ENCODE data around the gene CIITA. TPM values are rescaled to one million over a fixed set of nuclear protein-coding genes. Genes with fewer than 3 reads are reported as not detected.

CIITA gene
- total RNA-seq, 1 experiment from 2014 or later, result 0.26 TPM

- ChIA-PET CTCF (interaction anchor here (2.2 kb wide), 1 partner anchor 8 kb away, joined by 7 read pairs; no protein-coding TSS in a partner anchor), POLR2A (no interaction called here)
- H3K27ac Mint-ChIP-seq, result no peak overlapping the region
- H3K4me1 Mint-ChIP-seq, result peaks cover 4% of the 10 kb centered on the region; the same call in 1 of the 2 replicates
- no peaks in the 10 kb centered on the region; the same call in 1 of the 2 replicates for H3K27me3 Mint-ChIP-seq (ENCODE audit: low read depth)
- TF ChIP-seq EMX1 (CRISPR knock-in tag; IDR thresholded peaks at IDR 0.05) (no peak), FOXJ3 (CRISPR knock-in tag; IDR thresholded peaks at IDR 0.05; ENCODE audit: borderline replicate concordance) (no peak), MYBL2 (CRISPR knock-in tag; IDR thresholded peaks at IDR 0.05) (no peak), OVOL2 (CRISPR knock-in tag; IDR thresholded peaks at IDR 0.05; ENCODE audit: borderline replicate concordance) (no peak), ATF6 (CRISPR knock-in tag; IDR thresholded peaks at IDR 0.05) (no peak), ETV6 (CRISPR knock-in tag; IDR thresholded peaks at IDR 0.05) (no peak), ZNF281 (CRISPR knock-in tag; IDR thresholded peaks at IDR 0.05) (no peak), MLX (CRISPR knock-in tag; IDR thresholded peaks at IDR 0.05) (no peak), MXD4 (CRISPR knock-in tag; IDR thresholded peaks at IDR 0.05; ENCODE audit: borderline replicate concordance) (no peak), ZMAT4 (CRISPR knock-in tag; IDR thresholded peaks at IDR 0.05) (no peak), ZNF512 (CRISPR knock-in tag; IDR thresholded peaks at IDR 0.05; ENCODE audit: borderline replicate concordance) (no peak), TCF7 (CRISPR knock-in tag; IDR thresholded peaks at IDR 0.05; ENCODE audit: low read depth) (no peak), NR1H2 (CRISPR knock-in tag; IDR thresholded peaks at IDR 0.05) (no peak)
- TF ChIP-seq, protein P1, sequence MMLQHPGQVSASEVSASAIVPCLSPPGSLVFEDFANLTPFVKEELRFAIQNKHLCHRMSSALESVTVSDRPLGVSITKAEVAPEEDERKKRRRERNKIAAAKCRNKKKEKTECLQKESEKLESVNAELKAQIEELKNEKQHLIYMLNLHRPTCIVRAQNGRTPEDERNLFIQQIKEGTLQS (CRISPR knock-in tag; conservative IDR thresholded peaks at IDR 0.05), result no peak
- TF ChIP-seq, protein P2, sequence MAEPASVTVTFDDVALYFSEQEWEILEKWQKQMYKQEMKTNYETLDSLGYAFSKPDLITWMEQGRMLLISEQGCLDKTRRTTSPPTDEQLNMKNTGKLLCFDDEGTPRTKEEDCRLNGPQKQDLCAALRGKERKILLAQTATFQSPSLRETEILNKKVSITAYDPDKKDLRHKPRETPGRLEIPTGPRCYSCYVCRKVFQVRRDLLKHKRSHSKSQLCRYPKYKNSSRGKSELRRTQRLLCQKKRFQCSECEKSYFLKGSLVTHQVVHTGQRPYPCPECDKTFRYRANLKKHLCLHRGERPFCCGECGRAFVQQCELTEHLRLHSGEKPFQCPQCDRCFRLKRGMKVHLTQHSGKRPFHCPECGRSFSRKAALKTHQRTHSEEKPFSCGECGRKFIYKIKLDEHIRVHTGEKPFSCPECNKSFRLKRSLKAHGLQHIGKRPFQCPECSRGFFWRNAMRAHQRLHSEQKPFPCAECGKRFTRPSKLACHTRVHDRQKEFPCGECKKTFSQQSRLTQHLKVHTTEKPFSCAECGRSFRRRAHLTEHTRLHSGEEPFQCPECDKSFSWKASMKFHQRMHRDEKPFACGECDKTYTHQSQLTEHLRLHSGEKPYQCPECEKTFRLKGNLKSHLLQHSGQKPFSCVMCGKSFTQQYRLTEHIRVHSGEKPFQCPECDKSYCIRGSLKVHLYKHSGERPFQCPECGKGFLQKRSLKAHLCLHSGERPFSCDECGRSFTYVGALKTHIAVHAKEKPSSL (CRISPR knock-in tag; conservative IDR thresholded peaks at IDR 0.05), result no peak
- no peak overlapping the region for H3K4me3 Mint-ChIP-seq
- H3K36me3 Mint-ChIP-seq, result peaks cover 6% of the 10 kb centered on the region; the same call in 1 of the 2 replicates
- no peaks in the 10 kb centered on the region for H3K9me3 Mint-ChIP-seq
- DNase-seq (ENCODE audit: low spot score) (no peak), ATAC-seq (no peak)
Measured at GRCh38 chr16:10926867-10927266, 49.9 kb downstream of the CIITA start.
